HepG2 (cell line): ENCODE measurements around the gene DCP2. TPM values are rescaled to one million over a fixed set of nuclear protein-coding genes. Genes with fewer than 3 reads are reported as not detected.
A peak's percentile ranks its signal among the peaks of the same experiment; 100 is the strongest.

Source experiments
- EZH2 ChIP-seq: conservative IDR thresholded peaks from 2 replicates; pipeline ENCODE4 v1.6.1; 2012; ENCODE audit warnings: mild to moderate bottlenecking, low read depth, low read length, moderate library complexity
- GPN1 ChIP-seq: sonication (generic); formaldehyde crosslinking; IDR thresholded peaks from 2 replicates; pipeline ENCODE4 v1.5.1; 2020; ENCODE audit warnings: missing genetic modification reagents, borderline replicate concordance
- HES4 ChIP-seq: sonication (generic); formaldehyde crosslinking; IDR thresholded peaks from 2 replicates; pipeline ENCODE4 v1.9.0; 2021; ENCODE audit warnings: mild to moderate bottlenecking, missing genetic modification reagents, borderline replicate concordance
- MAF1 ChIP-seq: sonication (generic); formaldehyde crosslinking; IDR thresholded peaks from 2 replicates; pipeline ENCODE4 v1.5.0; 2020; ENCODE audit warnings: missing genetic modification reagents, borderline replicate concordance
- MAZ ChIP-seq, 2 experiments: sonication (generic) in 1 of 2; formaldehyde crosslinking in 1 of 2; IDR thresholded peaks; 2 replicates each; pipeline versions ENCODE4 v1.5.0 to v1.6.1; 2012 to 2020; ENCODE audit warnings: low read depth in 2 of 2, mild to moderate bottlenecking in 2 of 2, borderline replicate concordance in 1 of 2, improper control_type of control experiment in 1 of 2, low read length in 1 of 2, missing genetic modification reagents in 1 of 2, moderate library complexity in 1 of 2
- REXO4 ChIP-seq: sonication (generic); formaldehyde crosslinking; IDR thresholded peaks from 2 replicates; pipeline ENCODE4 v1.8.0; 2022; ENCODE audit warnings: missing genetic modification reagents, mild to moderate bottlenecking, borderline replicate concordance
- TOPORS ChIP-seq: sonication (generic); formaldehyde crosslinking; IDR thresholded peaks from 2 replicates; pipeline ENCODE4 v1.8.0; 2023; ENCODE audit warnings: mild to moderate bottlenecking, missing genetic modification reagents
- ZBTB38 ChIP-seq: sonication (generic); formaldehyde crosslinking; IDR thresholded peaks from 2 replicates; pipeline ENCODE4 v1.5.1; 2020; ENCODE audit warnings: mild to moderate bottlenecking, missing genetic modification reagents
- ZC3H4 ChIP-seq: sonication (generic); formaldehyde crosslinking; IDR thresholded peaks from 2 replicates; pipeline ENCODE4 v1.4.0; 2020; ENCODE audit warnings: missing genetic modification reagents, borderline replicate concordance
- ZFP37 ChIP-seq: sonication (generic); formaldehyde crosslinking; IDR thresholded peaks from 2 replicates; pipeline ENCODE4 v1.4.0; 2020; ENCODE audit warnings: missing genetic modification reagents, borderline replicate concordance
- ZNF124 ChIP-seq: sonication (generic); formaldehyde crosslinking; IDR thresholded peaks from 2 replicates; pipeline ENCODE4 v1.4.0; 2020; ENCODE audit warnings: missing genetic modification reagents
- ZNF160 ChIP-seq: sonication (generic); formaldehyde crosslinking; IDR thresholded peaks from 2 replicates; pipeline ENCODE4 v1.8.0; 2022; ENCODE audit warnings: mild to moderate bottlenecking, inconsistent platforms, missing genetic modification reagents
- ZNF235 ChIP-seq: sonication (generic); formaldehyde crosslinking; IDR thresholded peaks from 2 replicates; pipeline ENCODE4 v1.8.1; 2023; ENCODE audit warnings: mild to moderate bottlenecking, missing genetic modification reagents, borderline replicate concordance
- ZNF430 ChIP-seq: sonication (generic); formaldehyde crosslinking; IDR thresholded peaks from 2 replicates; pipeline ENCODE4 v1.9.0; 2021; ENCODE audit warnings: mild to moderate bottlenecking, missing genetic modification reagents
- polyA plus RNA-seq, 8 experiments: library from polyadenylated mRNA; depleted of rRNA in 3 of 8; stranded (reverse) in 7 of 8; unstranded in 1 of 8; fragments of >200 nt; fragmentation: Illumina TruSeq in 4 of 8; extraction: Trizol in 4 of 8; gene quantifications; 2 replicates each; pipeline versions ENCODE4 v1.2.1 to v1.2.3, GENCODE V29; 2011 to 2016; ENCODE audit warnings: low read depth in 4 of 8, missing spikeins in 1 of 8, mixed read lengths in 1 of 8; ENCODE audit not compliant: insufficient read depth in 1 of 8
- total RNA-seq, 5 experiments: library from RNA; depleted of rRNA; stranded (reverse); fragments of >200 nt; fragmentation: Illumina TruSeq; extraction: Trizol; gene quantifications; 2 replicates each; pipeline ENCODE4 v1.2.3, GENCODE V29; 2016; ENCODE audit warnings: low read depth in 1 of 5
- TF ChIP-seq, protein P1 (sequence below): sonication (generic); formaldehyde crosslinking; IDR thresholded peaks from 2 replicates; pipeline ENCODE4 v1.9.0; 2021; ENCODE audit warnings: missing genetic modification reagents, borderline replicate concordance
- TF ChIP-seq, protein P2 (sequence below): sonication (generic); formaldehyde crosslinking; IDR thresholded peaks from 2 replicates; pipeline ENCODE4 v1.8.0; 2022; ENCODE audit warnings: mild to moderate bottlenecking, missing genetic modification reagents
- TF ChIP-seq, protein P3 (sequence below): IDR thresholded peaks from 2 replicates; pipeline ENCODE4 v1.6.1; 2016; ENCODE audit warnings: low read depth
- TF ChIP-seq, protein P4 (sequence below): IDR thresholded peaks from 2 replicates; pipeline ENCODE4 v1.6.1; 2018; ENCODE audit warnings: missing genetic modification reagents, mild to moderate bottlenecking, missing compliant biosample characterization
- TF ChIP-seq, protein P5 (sequence below): IDR thresholded peaks from 2 replicates; pipeline ENCODE4 v1.6.1; 2016

Gene DCP2
- total and polyA plus RNA-seq, 2 of the 13 experiments (the other 11 are each of a cell fraction or from before 2014, with no cell fraction given), result 16.2 to 63.4 TPM

DNA sequence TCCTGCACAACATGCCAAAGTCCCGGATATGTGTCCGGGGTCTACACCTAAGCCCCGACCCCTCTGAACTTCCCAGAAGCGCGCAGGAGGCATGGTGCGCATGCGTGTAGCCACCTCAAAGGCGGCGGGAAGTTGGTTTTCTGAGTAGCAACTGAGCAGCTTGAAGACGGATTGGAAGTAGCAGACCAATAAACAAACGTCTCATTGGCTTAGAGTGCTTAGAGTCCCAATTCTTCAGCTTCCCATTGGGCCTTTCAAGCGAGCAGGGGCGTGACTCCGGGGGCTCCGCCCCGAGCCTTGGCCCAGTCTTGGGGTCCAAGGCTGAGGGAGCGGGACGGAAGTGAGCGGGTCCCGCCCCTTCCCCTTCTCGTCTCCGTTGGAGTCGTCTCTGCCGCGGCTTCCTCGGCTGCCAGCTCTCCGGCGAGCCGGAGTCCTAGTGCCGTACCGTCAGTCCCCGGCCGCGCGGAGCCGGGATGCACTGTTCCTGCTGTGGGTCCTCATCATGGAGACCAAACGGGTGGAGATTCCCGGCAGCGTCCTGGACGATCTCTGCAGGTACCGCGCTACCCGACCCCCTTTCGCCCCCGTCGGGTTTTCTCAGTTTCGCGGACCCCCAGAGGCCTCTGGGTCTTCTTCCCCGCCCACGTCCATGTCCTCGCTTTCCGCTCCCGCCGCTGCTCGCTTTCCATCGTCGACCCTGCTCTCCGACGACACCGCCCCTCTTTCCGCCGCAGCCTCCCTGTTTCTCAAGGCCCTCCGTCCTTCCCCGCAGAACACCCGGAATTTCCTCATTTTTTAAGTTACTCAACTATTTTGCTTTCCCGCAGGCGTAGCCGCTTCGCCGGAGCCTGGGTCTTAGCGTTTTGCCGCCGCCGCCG lies at the start of gene DCP2 (continued):
- TF ChIP-seq, protein P1, sequence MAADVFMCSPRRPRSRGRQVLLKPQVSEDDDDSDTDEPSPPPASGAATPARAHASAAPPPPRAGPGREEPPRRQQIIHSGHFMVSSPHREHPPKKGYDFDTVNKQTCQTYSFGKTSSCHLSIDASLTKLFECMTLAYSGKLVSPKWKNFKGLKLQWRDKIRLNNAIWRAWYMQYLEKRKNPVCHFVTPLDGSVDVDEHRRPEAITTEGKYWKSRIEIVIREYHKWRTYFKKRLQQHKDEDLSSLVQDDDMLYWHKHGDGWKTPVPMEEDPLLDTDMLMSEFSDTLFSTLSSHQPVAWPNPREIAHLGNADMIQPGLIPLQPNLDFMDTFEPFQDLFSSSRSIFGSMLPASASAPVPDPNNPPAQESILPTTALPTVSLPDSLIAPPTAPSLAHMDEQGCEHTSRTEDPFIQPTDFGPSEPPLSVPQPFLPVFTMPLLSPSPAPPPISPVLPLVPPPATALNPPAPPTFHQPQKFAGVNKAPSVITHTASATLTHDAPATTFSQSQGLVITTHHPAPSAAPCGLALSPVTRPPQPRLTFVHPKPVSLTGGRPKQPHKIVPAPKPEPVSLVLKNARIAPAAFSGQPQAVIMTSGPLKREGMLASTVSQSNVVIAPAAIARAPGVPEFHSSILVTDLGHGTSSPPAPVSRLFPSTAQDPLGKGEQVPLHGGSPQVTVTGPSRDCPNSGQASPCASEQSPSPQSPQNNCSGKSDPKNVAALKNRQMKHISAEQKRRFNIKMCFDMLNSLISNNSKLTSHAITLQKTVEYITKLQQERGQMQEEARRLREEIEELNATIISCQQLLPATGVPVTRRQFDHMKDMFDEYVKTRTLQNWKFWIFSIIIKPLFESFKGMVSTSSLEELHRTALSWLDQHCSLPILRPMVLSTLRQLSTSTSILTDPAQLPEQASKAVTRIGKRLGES (CRISPR knock-in tag), result no peak
- TF ChIP-seq, protein P2, sequence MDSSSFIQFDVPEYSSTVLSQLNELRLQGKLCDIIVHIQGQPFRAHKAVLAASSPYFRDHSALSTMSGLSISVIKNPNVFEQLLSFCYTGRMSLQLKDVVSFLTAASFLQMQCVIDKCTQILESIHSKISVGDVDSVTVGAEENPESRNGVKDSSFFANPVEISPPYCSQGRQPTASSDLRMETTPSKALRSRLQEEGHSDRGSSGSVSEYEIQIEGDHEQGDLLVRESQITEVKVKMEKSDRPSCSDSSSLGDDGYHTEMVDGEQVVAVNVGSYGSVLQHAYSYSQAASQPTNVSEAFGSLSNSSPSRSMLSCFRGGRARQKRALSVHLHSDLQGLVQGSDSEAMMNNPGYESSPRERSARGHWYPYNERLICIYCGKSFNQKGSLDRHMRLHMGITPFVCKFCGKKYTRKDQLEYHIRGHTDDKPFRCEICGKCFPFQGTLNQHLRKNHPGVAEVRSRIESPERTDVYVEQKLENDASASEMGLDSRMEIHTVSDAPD (CRISPR knock-in tag), result no peak
- TF ChIP-seq EZH2 (no peak), ZC3H4 (CRISPR knock-in tag) (no peak), HES4 (CRISPR knock-in tag) (no peak; the same call in 1 of the 2 replicates), REXO4 (CRISPR knock-in tag) (no peak), ZNF160 (CRISPR knock-in tag) (peak; percentile 35; the same call in 1 of the 2 replicates), ZNF124 (peak; percentile 75; the same call in 1 of the 2 replicates), MAZ (IDR thresholded peaks at IDR 0.05; ENCODE audit: borderline replicate concordance, low read depth, low read length) (no peak), MAZ (CRISPR knock-in tag; IDR thresholded peaks at IDR 0.05; ENCODE audit: low read depth) (peak; percentile 60), ZBTB38 (CRISPR knock-in tag) (peak; percentile 12; the same call in 1 of the 2 replicates), ZNF235 (peak; percentile 50; the same call in 1 of the 2 replicates), TOPORS (CRISPR knock-in tag) (no peak), GPN1 (no peak), MAF1 (CRISPR knock-in tag) (no peak), ZNF430 (CRISPR knock-in tag) (peak; percentile 83), ZFP37 (CRISPR knock-in tag) (peak; percentile 23; the same call in 1 of the 2 replicates)
- TF ChIP-seq, protein P3, sequence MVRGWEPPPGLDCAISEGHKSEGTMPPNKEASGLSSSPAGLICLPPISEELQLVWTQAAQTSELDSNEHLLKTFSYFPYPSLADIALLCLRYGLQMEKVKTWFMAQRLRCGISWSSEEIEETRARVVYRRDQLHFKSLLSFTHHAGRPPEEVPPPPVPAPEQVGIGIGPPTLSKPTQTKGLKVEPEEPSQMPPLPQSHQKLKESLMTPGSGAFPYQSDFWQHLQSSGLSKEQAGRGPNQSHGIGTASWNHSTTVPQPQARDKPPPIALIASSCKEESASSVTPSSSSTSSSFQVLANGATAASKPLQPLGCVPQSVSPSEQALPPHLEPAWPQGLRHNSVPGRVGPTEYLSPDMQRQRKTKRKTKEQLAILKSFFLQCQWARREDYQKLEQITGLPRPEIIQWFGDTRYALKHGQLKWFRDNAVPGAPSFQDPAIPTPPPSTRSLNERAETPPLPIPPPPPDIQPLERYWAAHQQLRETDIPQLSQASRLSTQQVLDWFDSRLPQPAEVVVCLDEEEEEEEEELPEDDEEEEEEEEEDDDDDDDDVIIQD, result peak; percentile 69
- TF ChIP-seq, protein P4, sequence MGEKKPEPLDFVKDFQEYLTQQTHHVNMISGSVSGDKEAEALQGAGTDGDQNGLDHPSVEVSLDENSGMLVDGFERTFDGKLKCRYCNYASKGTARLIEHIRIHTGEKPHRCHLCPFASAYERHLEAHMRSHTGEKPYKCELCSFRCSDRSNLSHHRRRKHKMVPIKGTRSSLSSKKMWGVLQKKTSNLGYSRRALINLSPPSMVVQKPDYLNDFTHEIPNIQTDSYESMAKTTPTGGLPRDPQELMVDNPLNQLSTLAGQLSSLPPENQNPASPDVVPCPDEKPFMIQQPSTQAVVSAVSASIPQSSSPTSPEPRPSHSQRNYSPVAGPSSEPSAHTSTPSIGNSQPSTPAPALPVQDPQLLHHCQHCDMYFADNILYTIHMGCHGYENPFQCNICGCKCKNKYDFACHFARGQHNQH (CRISPR knock-in tag), result peak; percentile 58; the same call in 1 of the 2 replicates
- TF ChIP-seq, protein P5, sequence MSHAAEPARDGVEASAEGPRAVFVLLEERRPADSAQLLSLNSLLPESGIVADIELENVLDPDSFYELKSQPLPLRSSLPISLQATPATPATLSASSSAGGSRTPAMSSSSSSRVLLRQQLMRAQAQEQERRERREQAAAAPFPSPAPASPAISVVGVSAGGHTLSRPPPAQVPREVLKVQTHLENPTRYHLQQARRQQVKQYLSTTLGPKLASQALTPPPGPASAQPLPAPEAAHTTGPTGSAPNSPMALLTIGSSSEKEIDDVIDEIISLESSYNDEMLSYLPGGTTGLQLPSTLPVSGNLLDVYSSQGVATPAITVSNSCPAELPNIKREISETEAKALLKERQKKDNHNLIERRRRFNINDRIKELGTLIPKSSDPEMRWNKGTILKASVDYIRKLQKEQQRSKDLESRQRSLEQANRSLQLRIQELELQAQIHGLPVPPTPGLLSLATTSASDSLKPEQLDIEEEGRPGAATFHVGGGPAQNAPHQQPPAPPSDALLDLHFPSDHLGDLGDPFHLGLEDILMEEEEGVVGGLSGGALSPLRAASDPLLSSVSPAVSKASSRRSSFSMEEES (CRISPR knock-in tag), result peak; percentile 54; the same call in 1 of the 2 replicates
